ENCODE data around the gene ATP6AP1.

DNA sequence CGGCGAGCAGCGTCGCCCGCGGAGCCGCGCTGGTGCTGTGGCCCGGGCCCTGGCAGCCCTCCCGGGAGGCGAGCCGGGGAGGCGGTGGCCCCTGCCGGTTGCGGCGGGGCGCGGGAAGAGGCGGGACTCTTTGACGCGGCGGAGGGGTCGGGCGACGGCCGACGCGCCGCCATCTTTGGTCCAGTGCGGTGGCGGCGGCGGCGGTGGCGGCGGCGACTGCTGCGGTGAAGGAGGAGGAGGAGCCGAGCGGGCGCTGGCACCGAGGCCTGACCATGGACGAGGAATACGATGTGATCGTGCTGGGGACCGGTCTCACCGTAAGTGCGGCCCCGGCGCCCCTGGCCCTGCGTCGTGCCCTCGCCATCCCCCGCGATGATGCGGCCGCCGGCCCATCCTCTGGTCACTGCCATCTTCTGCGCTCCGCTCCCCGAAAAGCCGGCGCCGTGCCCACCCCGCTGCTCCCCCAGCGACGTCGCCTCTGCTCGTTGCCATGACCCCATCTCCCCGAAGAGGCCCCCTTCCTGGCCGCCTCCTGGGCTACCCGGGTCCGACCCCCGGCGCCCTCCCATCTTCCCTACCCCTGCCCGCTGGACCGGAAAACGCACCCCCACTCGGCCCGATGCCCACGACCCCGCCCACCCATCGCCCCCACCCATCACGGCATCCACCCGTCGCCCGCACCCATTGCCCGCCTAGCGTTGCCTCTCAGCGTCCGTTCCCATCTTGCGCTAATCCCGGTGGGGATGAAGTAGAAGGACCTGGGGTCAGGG, 8.7 kb downstream of the ATP6AP1 start, which contains the start of gene GDI1:
- TF ChIP-seq, protein P1, sequence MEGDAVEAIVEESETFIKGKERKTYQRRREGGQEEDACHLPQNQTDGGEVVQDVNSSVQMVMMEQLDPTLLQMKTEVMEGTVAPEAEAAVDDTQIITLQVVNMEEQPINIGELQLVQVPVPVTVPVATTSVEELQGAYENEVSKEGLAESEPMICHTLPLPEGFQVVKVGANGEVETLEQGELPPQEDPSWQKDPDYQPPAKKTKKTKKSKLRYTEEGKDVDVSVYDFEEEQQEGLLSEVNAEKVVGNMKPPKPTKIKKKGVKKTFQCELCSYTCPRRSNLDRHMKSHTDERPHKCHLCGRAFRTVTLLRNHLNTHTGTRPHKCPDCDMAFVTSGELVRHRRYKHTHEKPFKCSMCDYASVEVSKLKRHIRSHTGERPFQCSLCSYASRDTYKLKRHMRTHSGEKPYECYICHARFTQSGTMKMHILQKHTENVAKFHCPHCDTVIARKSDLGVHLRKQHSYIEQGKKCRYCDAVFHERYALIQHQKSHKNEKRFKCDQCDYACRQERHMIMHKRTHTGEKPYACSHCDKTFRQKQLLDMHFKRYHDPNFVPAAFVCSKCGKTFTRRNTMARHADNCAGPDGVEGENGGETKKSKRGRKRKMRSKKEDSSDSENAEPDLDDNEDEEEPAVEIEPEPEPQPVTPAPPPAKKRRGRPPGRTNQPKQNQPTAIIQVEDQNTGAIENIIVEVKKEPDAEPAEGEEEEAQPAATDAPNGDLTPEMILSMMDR (IDR thresholded peaks at IDR 0.05) = no peak
- TF ChIP-seq POLR2A (IDR thresholded peaks at IDR 0.05) = peak in 1 of 2 donors; percentile 41

Data from heart left ventricle (tissue), 13 donors.